SH-SY5Y (cell line): ENCODE data around the gene DAPK1.

Source experiments
- GATA2 ChIP-seq: IDR thresholded peaks from 2 replicates; pipeline ENCODE4 v1.6.1; 2011; ENCODE audit warnings: mild to moderate bottlenecking, low read depth, low read length
- GATA3 ChIP-seq: IDR thresholded peaks from 2 replicates; pipeline ENCODE4 v1.6.1; 2011; ENCODE audit warnings: low read depth, mild to moderate bottlenecking, low read length, moderate library complexity

- no peak for TF ChIP-seq GATA3
- TF ChIP-seq GATA2: no peak
These were observed 1.2 kb downstream of the DAPK1 start for GRCh38 chr9:87498811-87499360.
